GM18951 (cell line): ENCODE measurements around the gene ZSWIM7.
"Not testable (repeated sequence)": the region's sequence is repeated elsewhere in the genome, so short reads cannot be mapped to it uniquely, and the experiment has no call there.

Experiments used
- POLR2A ChIP-seq: IDR thresholded peaks from 4 replicates; pipeline ENCODE4 v1.6.1; 2011; ENCODE audit warnings: mild to moderate bottlenecking; ENCODE audit not compliant: insufficient read length, insufficient read depth; ENCODE audit errors: extremely low read depth
- in situ Hi-C: fragments of 300-500 bp; cut with MboI; formaldehyde crosslinking; loops from one replicate; pipeline ENCODE4 v1.12.0; 2022; ENCODE audit warnings: low sequenced_read_pairs, mixed read lengths, inconsistent platforms; ENCODE audit not compliant: unreplicated experiment

Gene ZSWIM7

DNA sequence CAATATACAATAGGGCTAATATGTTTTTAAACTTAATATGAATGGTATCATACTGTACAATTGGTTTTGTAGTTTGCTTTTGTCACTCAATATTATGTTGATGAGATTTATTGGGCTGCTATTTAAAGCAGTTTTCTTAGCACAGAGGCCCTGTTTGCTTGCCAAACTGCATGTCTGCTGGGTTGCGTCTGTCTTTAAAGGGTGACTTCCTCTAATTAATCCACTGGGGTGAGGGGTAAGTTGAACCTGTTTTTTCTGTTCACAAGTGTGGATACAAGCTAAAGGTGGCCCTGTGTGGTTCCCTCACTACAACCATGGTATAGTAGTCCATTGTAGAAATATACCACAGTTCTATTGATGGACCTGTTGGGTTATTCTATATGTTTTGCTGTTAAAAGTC lies 19.8 kb upstream of the ZSWIM7 start:
- in situ Hi-C loops: no loop called here
- TF ChIP-seq POLR2A: no peak

GRCh38 chr17:16013943-16014407 lies 14.5 kb upstream of the ZSWIM7 start:
- in situ Hi-C loops: no loop called here
- no peak for TF ChIP-seq POLR2A

- in situ Hi-C loops: no loop called here
- TF ChIP-seq POLR2A: no peak
These were observed 7.9 kb upstream of the ZSWIM7 start for GRCh38 chr17:16007439-16007838.

- TF ChIP-seq POLR2A: no peak
- in situ Hi-C loops: no loop called here
These were observed 6.1 kb upstream of the ZSWIM7 start for GRCh38 chr17:16005636-16006035.

GRCh38 chr17:16003841-16004240 lies 4.3 kb upstream of the ZSWIM7 start:
- no peak for TF ChIP-seq POLR2A
- in situ Hi-C loops: no loop called here

DNA sequence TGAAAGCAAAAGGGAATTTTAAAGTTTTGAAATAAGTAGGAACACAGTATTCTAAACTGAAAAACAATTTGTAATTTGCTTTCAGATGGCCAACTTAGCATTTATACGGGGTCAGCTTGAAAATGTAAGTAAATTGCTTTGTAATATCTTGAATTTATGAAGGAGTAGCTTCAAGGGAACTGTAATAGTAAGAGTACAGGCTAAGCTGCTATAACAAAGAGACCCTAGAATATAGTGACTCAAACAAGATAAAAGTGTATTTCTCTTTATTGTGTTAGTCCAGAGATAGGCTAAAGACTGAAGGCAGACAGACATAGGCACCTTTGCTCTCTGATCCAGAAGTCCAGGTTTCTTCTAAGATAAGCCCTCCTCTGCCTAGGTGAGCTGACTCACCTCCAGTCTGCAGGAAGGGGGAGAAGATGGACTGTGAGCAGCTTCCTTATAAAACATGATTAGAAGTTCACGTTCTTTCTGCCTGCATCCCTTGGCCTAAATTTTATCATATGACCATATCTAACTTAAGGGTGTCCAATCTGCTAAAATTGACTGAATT lies 3.3 kb upstream of the ZSWIM7 start:
- TF ChIP-seq POLR2A: no peak
- in situ Hi-C loops: no loop called here

GRCh38 chr17:16001226-16001897 lies 1.9 kb upstream of the ZSWIM7 start:
- in situ Hi-C loops: no loop called here
- TF ChIP-seq POLR2A: no peak

GRCh38 chr17:15999974-16000827 lies 697 bp upstream of the ZSWIM7 start:
- no peak for TF ChIP-seq POLR2A
- in situ Hi-C loops: loop anchor here (10.0 kb wide), 1 partner anchor 165 kb away; no protein-coding TSS in a partner anchor

GRCh38 chr17:15998031-15998562 lies 1.4 kb downstream of the ZSWIM7 start:
- in situ Hi-C loops: loop anchor here (10.0 kb wide), 1 partner anchor 163 kb away; no protein-coding TSS in a partner anchor
- TF ChIP-seq POLR2A: no peak

DNA sequence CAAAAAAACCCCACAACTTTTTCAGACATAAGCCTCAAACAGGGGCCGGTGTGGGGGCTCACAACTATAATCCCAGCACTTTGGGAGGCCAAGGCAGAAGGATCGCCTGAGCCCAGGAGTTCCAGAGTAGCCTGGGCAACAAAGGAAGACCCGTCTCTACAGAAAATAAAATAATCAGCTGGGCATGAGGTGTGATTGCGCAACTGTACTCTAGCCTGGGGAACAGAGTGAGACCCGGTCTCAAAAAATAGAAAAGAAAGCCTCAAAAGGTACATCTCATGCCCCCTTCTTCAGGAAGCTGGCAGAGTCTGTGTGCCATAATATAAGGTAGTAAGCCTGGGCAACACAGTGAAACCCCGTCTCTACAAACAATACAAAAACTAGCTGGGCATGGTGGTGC lies 3.2 kb downstream of the ZSWIM7 start:
- no peak for TF ChIP-seq POLR2A
- in situ Hi-C loops: loop anchor here (10.0 kb wide), 1 partner anchor 162 kb away; no protein-coding TSS in a partner anchor

DNA sequence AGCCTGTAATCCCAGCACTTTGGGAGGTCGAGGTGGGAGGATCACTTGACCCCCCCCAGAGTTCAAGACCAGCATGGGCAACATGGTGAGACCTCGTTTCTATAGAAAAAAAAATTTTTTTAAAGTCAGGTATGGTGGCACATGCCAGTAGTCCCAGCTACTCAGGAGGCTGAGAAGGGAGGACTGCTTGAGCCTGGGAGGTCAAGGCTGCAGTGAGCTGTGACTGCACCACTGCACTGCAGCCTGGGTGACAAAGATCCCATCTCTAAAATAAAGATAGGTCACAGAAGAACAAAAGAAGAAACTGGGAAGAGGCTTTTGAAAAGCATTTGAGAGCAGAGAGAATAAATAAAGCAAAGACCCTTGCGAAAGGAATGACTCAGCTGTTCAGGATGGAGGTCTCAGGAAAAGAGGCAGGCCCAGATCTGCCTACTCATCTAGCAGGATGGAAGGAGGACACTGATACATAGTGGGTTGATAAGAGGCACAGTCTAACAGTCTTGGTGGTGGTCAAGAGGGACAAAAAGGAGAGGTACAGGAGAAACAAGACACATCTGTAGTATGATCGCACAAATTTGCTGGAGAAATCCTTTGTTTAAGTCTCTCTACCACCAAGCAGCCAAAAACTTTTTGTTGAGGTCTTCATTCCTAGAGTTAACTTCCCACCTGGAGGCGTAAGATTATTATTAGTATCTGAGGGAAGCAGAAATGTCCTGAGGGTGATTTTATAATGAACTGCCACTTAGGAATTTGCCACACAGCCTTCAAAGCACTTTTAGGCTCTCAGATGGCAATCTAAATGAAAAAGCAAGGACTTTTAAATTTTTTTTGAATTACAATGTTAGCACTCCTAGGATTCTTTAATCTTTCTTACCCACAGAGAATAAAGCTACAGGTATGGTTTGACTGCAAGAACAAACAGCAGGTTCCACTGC lies 17.6 kb downstream of the ZSWIM7 start:
- no peak for TF ChIP-seq POLR2A
- in situ Hi-C loops: no loop called here

GRCh38 chr17:15981208-15981607 lies 18.3 kb downstream of the ZSWIM7 start:
- in situ Hi-C loops: no loop called here
- TF ChIP-seq POLR2A: no peak

DNA sequence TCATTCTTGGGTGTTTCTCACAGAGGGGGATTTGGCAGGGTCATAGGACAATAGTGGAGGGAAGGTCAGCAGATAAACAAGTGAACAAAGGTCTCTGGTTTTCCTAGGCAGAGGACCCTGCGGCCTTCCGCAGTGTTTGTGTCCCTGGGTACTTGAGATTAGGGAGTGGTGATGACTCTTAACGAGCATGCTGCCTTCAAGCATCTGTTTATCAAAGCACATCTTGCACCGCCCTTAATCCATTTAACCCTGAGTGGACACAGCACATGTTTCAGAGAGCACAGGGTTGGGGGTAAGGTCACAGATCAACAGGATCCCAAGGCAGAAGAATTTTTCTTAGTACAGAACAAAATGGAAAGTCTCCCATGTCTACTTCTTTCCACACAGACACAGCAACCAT lies 20.5 kb downstream of the ZSWIM7 start:
- in situ Hi-C loops: not testable (repeated sequence)
